ENCODE measurements around the gene OCA2. TPM values are rescaled to one million over a fixed set of nuclear protein-coding genes. Genes with fewer than 3 reads are reported as not detected.

Gene OCA2
- total RNA-seq, 6 experiments from 2014 or later, result 0.07 to 0.13 (median 0.12) TPM; not detected in 3

DNA sequence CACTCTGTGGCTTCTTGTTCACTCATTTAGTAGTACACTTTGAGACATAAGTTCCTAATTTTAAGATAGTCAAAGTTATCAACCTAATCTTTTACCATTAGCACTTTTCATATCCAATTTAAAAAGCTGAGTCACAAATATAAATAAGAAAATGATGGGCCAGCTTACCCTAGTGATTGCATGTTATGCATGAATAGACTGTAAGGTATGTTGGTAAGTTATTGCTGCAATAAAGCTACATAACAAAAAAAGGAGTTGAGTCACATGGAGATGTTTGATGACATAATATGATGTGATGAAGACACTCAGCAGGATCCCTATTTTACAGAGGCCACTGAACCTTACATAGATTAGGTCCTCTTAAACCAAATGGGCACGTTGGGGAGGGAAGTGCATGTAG is 161.3 kb downstream of the OCA2 start:
- DNase-seq, result no peak
- intact Hi-C loops (cut with DNase I), result no loop called here
- no peaks in the 10 kb centered on the region for H3K9me3 ChIP-seq
- no peak overlapping the region for H3K4me3 ChIP-seq
- H3K4me1 ChIP-seq, result no peaks in the 10 kb centered on the region
- no peak for TF ChIP-seq POLR2A (IDR thresholded peaks at IDR 0.05)
- TF ChIP-seq, protein P1, sequence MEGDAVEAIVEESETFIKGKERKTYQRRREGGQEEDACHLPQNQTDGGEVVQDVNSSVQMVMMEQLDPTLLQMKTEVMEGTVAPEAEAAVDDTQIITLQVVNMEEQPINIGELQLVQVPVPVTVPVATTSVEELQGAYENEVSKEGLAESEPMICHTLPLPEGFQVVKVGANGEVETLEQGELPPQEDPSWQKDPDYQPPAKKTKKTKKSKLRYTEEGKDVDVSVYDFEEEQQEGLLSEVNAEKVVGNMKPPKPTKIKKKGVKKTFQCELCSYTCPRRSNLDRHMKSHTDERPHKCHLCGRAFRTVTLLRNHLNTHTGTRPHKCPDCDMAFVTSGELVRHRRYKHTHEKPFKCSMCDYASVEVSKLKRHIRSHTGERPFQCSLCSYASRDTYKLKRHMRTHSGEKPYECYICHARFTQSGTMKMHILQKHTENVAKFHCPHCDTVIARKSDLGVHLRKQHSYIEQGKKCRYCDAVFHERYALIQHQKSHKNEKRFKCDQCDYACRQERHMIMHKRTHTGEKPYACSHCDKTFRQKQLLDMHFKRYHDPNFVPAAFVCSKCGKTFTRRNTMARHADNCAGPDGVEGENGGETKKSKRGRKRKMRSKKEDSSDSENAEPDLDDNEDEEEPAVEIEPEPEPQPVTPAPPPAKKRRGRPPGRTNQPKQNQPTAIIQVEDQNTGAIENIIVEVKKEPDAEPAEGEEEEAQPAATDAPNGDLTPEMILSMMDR (IDR thresholded peaks at IDR 0.05), result no peak
- no peaks in the 10 kb centered on the region for H3K36me3 ChIP-seq
- ATAC-seq, result no peak
- 0% methylated on average over 1 of the region's 1 CpG for WGBS (ENCODE audit: insufficient coverage, low coverage, low lambda C conversion rate, missing lambda C conversion rate)
- no peak overlapping the region for H3K27ac ChIP-seq
- no peaks in the 10 kb centered on the region for H3K27me3 ChIP-seq

DNA sequence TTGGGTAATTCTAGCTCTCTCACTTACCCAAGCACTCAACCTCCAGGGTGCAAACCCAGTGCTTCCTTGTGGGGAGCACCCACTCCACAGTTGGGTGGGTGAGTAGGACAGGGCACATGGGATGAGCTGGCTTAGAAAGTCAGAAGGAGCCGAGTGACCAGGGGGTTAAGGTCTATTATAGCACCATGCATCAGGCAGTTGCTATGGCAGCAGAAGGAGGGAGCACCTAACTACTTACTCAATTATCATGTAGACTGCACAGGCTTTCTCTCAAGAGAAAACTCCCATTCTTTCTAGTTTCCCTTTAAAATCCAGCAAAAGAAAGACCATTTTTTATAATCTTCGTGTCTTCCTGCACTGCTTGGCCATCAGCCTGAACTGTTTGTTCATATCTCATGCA is 163.0 kb downstream of the OCA2 start:
- intact Hi-C loops (cut with DNase I), result no loop called here
- Histone ChIP-seq H3K36me3 (no peaks in the 10 kb centered on the region), H3K4me1 (no peaks in the 10 kb centered on the region), H3K4me3 (no peak overlapping the region), H3K27me3 (no peaks in the 10 kb centered on the region), H3K9me3 (no peaks in the 10 kb centered on the region), H3K27ac (no peak overlapping the region)
- TF ChIP-seq, protein P1 (IDR thresholded peaks at IDR 0.05), result no peak
- no peak for TF ChIP-seq POLR2A (IDR thresholded peaks at IDR 0.05)
- 33% methylated on average over 1 of the region's 2 CpGs for WGBS (ENCODE audit: insufficient coverage, low coverage, low lambda C conversion rate, missing lambda C conversion rate)
- ATAC-seq (no peak), DNase-seq (no peak)

DNA sequence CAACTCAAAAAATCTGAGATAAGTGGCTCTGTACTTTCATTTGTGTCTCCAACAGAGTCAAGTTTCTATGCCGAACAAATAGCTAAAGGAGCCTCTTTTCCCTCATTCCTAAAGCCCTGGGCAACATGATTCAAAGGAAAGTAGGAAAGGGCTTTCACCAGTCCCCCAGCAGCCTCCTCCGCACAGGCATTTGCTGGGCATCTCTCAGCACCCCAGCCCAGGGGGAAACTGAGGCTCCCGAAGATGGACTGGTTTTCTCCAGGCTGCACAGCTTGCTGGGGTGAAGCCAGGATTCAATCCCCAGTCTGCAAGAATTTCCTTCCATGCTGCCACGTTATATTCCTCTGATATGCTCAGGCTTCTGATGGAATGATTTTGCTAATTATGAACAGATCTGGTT is 163.8 kb downstream of the OCA2 start:
- WGBS (ENCODE audit: insufficient coverage, low coverage, low lambda C conversion rate, missing lambda C conversion rate), result 51% methylated on average over 4 of the region's 4 CpGs
- DNase-seq (no peak), ATAC-seq (no peak)
- H3K36me3 ChIP-seq, result no peaks in the 10 kb centered on the region
- no peak for TF ChIP-seq POLR2A (IDR thresholded peaks at IDR 0.05)
- TF ChIP-seq, protein P1 (IDR thresholded peaks at IDR 0.05), result no peak
- no peaks in the 10 kb centered on the region for H3K4me1 ChIP-seq
- intact Hi-C loops (cut with DNase I), result no loop called here
- no peaks in the 10 kb centered on the region for H3K27me3 ChIP-seq
- no peak overlapping the region for H3K4me3 ChIP-seq
- no peaks in the 10 kb centered on the region for H3K9me3 ChIP-seq
- no peak overlapping the region for H3K27ac ChIP-seq

DNA sequence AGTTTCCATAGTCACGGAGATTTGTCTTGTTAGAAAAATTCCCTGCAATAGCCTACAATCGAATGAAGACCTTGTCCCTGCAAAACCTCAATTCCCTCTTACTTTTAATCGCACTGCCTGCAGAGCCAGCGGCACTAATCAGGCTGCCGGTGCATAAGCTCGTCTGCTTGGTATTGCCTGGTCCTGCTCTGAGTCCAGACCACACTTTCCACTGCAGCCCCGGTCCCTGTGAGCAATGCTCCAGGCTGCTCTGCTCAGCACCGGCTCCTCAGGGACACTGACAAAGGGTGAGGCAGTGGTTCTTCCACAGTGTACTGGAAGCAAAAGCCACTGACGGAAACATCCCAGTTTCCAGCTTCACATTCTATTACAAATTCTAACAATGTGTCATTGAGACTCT is 164.3 kb downstream of the OCA2 start:
- ATAC-seq, result no peak

More for the DNA sequence above, 164.3 kb downstream of the OCA2 start:
- no peaks in the 10 kb centered on the region for H3K4me1 ChIP-seq
- H3K36me3 ChIP-seq, result no peaks in the 10 kb centered on the region
- H3K27me3 ChIP-seq, result no peaks in the 10 kb centered on the region
- WGBS (ENCODE audit: insufficient coverage, low coverage, low lambda C conversion rate, missing lambda C conversion rate), result 63% methylated on average over 8 of the region's 9 CpGs
- intact Hi-C loops (cut with DNase I), result no loop called here
- no peaks in the 10 kb centered on the region for H3K9me3 ChIP-seq
- TF ChIP-seq POLR2A (IDR thresholded peaks at IDR 0.05), result no peak
- TF ChIP-seq, protein P1 (IDR thresholded peaks at IDR 0.05), result no peak
- no peak for DNase-seq
- H3K4me3 ChIP-seq, result no peak overlapping the region
- no peak overlapping the region for H3K27ac ChIP-seq
